Mucosa of descending colon (tissue), 3 donors: Measurements from ENCODE around the gene TMEM39A. TPM values are rescaled to one million over a fixed set of nuclear protein-coding genes. Genes with fewer than 3 reads are reported as not detected.

Experiments used
- ATAC-seq: fragments of 200-7000 bp; cut with Tn5 transposase; one replicate; pipeline ENCODE4 v1.9.1; 2020; ENCODE audit warnings: mild to moderate bottlenecking, moderate library complexity
- DNase-seq, 3 donors: peaks; one replicate each; pipeline ENCODE4 v3.0.0-alpha.2; 2020
- H3K36me3 ChIP-seq: fragments of 200-600 bp; one replicate; pipeline ENCODE4 v1.8.0; 2021; ENCODE audit warnings: low read depth, mild to moderate bottlenecking
- H3K4me1 ChIP-seq: fragments of 200-600 bp; one replicate; pipeline ENCODE4 v1.8.0; 2021; ENCODE audit warnings: low read depth, mild to moderate bottlenecking
- H3K4me3 ChIP-seq: fragments of 200-600 bp; one replicate; pipeline ENCODE4 v1.8.0; 2021; ENCODE audit warnings: mild to moderate bottlenecking
- H3K9me3 ChIP-seq: fragments of 200-600 bp; one replicate; pipeline ENCODE4 v1.8.0; 2021; ENCODE audit warnings: mild to moderate bottlenecking
- intact Hi-C, 2 donors: fragments of 100-400 bp; cut with DNase I in 1 of 2; cut with micrococcal nuclease in 1 of 2; formaldehyde crosslinking; loops; one replicate each; pipeline versions ENCODE4 v1.11.0 to v1.11.1; 2022; cut with DNase I, micrococcal nuclease
- total RNA-seq, 3 donors: library from RNA; stranded (reverse); fragmentation: NEBNext Ultra II Directional in 2 of 3; extraction: Animal tissue kit (Norgen Biotek cat#: 25700) in 2 of 3; gene quantifications; one replicate each; pipeline versions ENCODE4 v1.2.1 to v1.2.4, GENCODE V29; 2021 to 2023
- TF ChIP-seq, protein P1 (sequence below): fragments of 200-600 bp; IDR thresholded peaks from one replicate; pipeline ENCODE4 v1.8.0; 2022; ENCODE audit warnings: antibody characterized with exemption, mild to moderate bottlenecking
- donor health status: DM: no; HTN: no; CAD: no; lungs with moderate emphysema.
- donor health status: DM: no; HTN: no; CAD: no.
- donor health status: DM: no; HTN: yes; CAD: no.

Gene TMEM39A
- total RNA-seq, 3 donors from 2014 or later, result 24.0 to 32.2 (median 26.5) TPM

DNA sequence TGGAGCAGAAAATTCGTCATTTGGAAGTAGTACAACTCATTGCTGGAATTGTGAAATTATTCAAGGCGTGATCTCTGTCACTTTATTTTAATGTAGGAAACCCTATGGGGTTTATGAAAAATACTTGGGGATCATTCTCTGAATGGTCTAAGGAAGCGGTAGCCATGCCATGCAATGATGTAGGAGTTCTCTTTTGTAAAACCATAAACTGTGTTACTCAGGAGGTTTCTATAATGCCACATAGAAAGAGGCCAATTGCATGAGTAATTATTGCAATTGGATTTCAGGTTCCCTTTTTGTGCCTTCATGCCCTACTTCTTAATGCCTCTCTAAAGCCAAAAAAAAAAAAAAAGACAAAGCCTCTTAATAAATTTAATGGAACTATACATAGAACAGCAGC, 29.4 kb upstream of the TMEM39A start:
- Histone ChIP-seq H3K4me3 (no peak overlapping the region), H3K4me1 (no peaks in the 10 kb centered on the region), H3K36me3 (no peaks in the 10 kb centered on the region), H3K9me3 (no peaks in the 10 kb centered on the region)
- TF ChIP-seq, protein P1, sequence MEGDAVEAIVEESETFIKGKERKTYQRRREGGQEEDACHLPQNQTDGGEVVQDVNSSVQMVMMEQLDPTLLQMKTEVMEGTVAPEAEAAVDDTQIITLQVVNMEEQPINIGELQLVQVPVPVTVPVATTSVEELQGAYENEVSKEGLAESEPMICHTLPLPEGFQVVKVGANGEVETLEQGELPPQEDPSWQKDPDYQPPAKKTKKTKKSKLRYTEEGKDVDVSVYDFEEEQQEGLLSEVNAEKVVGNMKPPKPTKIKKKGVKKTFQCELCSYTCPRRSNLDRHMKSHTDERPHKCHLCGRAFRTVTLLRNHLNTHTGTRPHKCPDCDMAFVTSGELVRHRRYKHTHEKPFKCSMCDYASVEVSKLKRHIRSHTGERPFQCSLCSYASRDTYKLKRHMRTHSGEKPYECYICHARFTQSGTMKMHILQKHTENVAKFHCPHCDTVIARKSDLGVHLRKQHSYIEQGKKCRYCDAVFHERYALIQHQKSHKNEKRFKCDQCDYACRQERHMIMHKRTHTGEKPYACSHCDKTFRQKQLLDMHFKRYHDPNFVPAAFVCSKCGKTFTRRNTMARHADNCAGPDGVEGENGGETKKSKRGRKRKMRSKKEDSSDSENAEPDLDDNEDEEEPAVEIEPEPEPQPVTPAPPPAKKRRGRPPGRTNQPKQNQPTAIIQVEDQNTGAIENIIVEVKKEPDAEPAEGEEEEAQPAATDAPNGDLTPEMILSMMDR, result no peak
- no peak for ATAC-seq
- intact Hi-C loops, result no loop called here
- no peak for DNase-seq

DNA sequence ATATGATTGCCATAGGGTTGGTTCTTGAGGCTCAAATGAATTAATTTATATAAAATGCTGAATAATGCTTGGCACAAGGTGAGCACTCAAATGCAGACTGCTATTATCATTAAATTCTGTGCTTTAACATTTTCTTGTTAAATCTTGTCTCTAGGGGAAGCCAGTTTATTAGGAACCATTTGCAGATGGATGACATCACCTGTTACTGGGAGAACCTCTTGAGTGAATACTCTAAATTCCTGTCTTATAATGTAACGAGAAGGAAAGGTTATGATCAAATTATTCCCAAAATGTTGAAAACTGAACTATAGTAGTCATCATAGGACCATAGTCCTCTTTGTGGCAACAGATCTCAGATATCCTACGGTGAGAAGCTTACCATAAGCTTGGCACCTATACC, 28.7 kb upstream of the TMEM39A start:
- ATAC-seq, result no peak
- TF ChIP-seq, protein P1, result no peak
- intact Hi-C loops, result no loop called here
- H3K9me3 ChIP-seq, result no peaks in the 10 kb centered on the region
- no peaks in the 10 kb centered on the region for H3K4me1 ChIP-seq
- H3K4me3 ChIP-seq, result no peak overlapping the region
- no peaks in the 10 kb centered on the region for H3K36me3 ChIP-seq
- no peak for DNase-seq

DNA sequence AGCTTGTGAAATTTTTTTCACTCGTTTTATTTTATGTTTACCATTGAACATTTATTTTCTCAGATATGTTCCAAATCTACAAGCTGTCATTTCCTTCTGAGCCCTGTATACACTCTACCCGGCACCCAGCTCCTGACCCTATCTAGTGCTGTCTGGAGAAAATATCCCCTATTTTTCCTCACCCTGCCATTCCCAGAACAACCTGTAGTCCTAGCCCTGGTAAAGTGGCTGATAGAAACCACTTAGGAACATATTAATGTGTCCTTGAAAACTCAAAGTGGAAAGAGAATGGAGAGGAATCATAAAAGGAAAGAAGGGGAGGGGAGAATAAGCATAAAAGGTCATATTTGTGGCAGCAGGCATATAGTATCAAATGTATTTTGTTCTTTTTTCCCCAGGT, 26.7 kb upstream of the TMEM39A start:
- no peak for ATAC-seq
- Histone ChIP-seq H3K9me3 (no peaks in the 10 kb centered on the region), H3K4me1 (no peaks in the 10 kb centered on the region), H3K4me3 (no peak overlapping the region), H3K36me3 (no peaks in the 10 kb centered on the region)
- TF ChIP-seq, protein P1, result no peak
- intact Hi-C loops, result no loop called here
- DNase-seq, result no peak

GRCh38 chr3:119485563-119485962, 22.1 kb upstream of the TMEM39A start:
- DNase-seq (no peak), ATAC-seq (no peak)
- H3K4me3 ChIP-seq, result no peak overlapping the region
- intact Hi-C loops, result no loop called here
- no peaks in the 10 kb centered on the region for H3K4me1 ChIP-seq
- TF ChIP-seq, protein P1, result no peak
- no peaks in the 10 kb centered on the region for H3K9me3 ChIP-seq
- H3K36me3 ChIP-seq, result no peaks in the 10 kb centered on the region

DNA sequence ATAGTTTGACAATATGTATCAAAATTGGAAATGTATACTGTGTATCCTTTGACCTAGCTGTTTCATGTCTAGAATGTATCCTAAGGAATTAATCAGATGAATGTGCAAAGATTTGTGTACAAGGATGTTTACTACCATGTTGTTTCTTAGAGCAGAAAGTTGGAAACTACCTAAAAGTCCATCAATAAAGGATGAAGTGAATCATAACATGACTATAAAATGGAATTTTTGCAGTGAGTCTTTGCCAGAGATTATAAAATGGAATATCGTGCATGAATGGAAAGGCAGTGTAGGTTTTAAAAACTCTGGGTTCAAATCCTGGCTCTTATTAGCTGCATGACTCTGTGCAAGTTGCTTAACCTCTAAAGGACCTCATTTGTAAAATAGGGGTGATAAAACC, 19.7 kb upstream of the TMEM39A start:
- H3K36me3 ChIP-seq, result no peaks in the 10 kb centered on the region
- intact Hi-C loops, result no loop called here
- no peak for ATAC-seq
- no peak for DNase-seq
- H3K9me3 ChIP-seq, result no peaks in the 10 kb centered on the region
- TF ChIP-seq, protein P1, result no peak
- H3K4me1 ChIP-seq, result no peaks in the 10 kb centered on the region
- H3K4me3 ChIP-seq, result no peak overlapping the region

- no peaks in the 10 kb centered on the region for H3K9me3 ChIP-seq
- H3K36me3 ChIP-seq, result no peaks in the 10 kb centered on the region
- no peaks in the 10 kb centered on the region for H3K4me1 ChIP-seq
- DNase-seq (no peak), ATAC-seq (no peak)
- intact Hi-C loops, result no loop called here
- H3K4me3 ChIP-seq, result no peak overlapping the region
- TF ChIP-seq, protein P1, result no peak
These were observed 17.7 kb upstream of the TMEM39A start for GRCh38 chr3:119481079-119481478.
